ENCODE results near the gene PPP1R3G.

Gene PPP1R3G

GRCh38 chr6:5104667-5105066 lies 19.5 kb downstream of the PPP1R3G start:
- H3K36me3 ChIP-seq (ENCODE audit: insufficient read depth, low read length), result no peaks in the 10 kb centered on the region
- H2AFZ ChIP-seq (ENCODE audit: low read length), result no peak overlapping the region
- no peaks in the 10 kb centered on the region for H3K9me2 ChIP-seq (ENCODE audit: low read depth, low read length)
- no peak overlapping the region for H3K27ac ChIP-seq (ENCODE audit: low read depth, low read length, poor library complexity, severe bottlenecking)
- no peak for TF ChIP-seq EZH2 (IDR thresholded peaks at IDR 0.05; ENCODE audit: borderline replicate concordance, low read length)
- no peak for TF ChIP-seq CTCF (IDR thresholded peaks at IDR 0.05; ENCODE audit: low read length)
- no peak overlapping the region for H3K4me2 ChIP-seq (ENCODE audit: low read length)
- no peak overlapping the region for H3K4me3 ChIP-seq (ENCODE audit: low read depth, low read length, poor library complexity, severe bottlenecking)
- no peaks in the 10 kb centered on the region for H3K4me1 ChIP-seq (ENCODE audit: insufficient read depth, low read length, severe bottlenecking)
- H3K27me3 ChIP-seq (ENCODE audit: insufficient read depth, low read length), result no peaks in the 10 kb centered on the region
- H4K20me1 ChIP-seq (ENCODE audit: insufficient read depth, low read length), result no peaks in the 10 kb centered on the region
- no peaks in the 10 kb centered on the region for H3K79me2 ChIP-seq (ENCODE audit: insufficient read depth, low read length)
- no peaks in the 10 kb centered on the region for H3K9me3 ChIP-seq (ENCODE audit: low read length)
- no peaks in the 10 kb centered on the region for H3F3A ChIP-seq (ENCODE audit: insufficient read depth, low read length)
- no peak overlapping the region for H3K9ac ChIP-seq (ENCODE audit: low read length)

GRCh38 chr6:5105146-5105545 lies 20.0 kb downstream of the PPP1R3G start:
- no peaks in the 10 kb centered on the region for H3K9me2 ChIP-seq (ENCODE audit: low read depth, low read length)
- no peak overlapping the region for H2AFZ ChIP-seq (ENCODE audit: low read length)
- no peaks in the 10 kb centered on the region for H3F3A ChIP-seq (ENCODE audit: insufficient read depth, low read length)
- no peak overlapping the region for H3K4me2 ChIP-seq (ENCODE audit: low read length)
- H3K36me3 ChIP-seq (ENCODE audit: insufficient read depth, low read length), result no peaks in the 10 kb centered on the region
- H3K9me3 ChIP-seq (ENCODE audit: low read length), result no peaks in the 10 kb centered on the region
- TF ChIP-seq CTCF (IDR thresholded peaks at IDR 0.05; ENCODE audit: low read length) (no peak), EZH2 (IDR thresholded peaks at IDR 0.05; ENCODE audit: borderline replicate concordance, low read length) (no peak)
- no peaks in the 10 kb centered on the region for H4K20me1 ChIP-seq (ENCODE audit: insufficient read depth, low read length)
- no peaks in the 10 kb centered on the region for H3K27me3 ChIP-seq (ENCODE audit: insufficient read depth, low read length)
- H3K27ac ChIP-seq (ENCODE audit: low read depth, low read length, poor library complexity, severe bottlenecking), result no peak overlapping the region
- H3K4me3 ChIP-seq (ENCODE audit: low read depth, low read length, poor library complexity, severe bottlenecking), result no peak overlapping the region
- H3K9ac ChIP-seq (ENCODE audit: low read length), result no peak overlapping the region
- no peaks in the 10 kb centered on the region for H3K79me2 ChIP-seq (ENCODE audit: insufficient read depth, low read length)
- H3K4me1 ChIP-seq (ENCODE audit: insufficient read depth, low read length, severe bottlenecking), result no peaks in the 10 kb centered on the region

GRCh38 chr6:5107341-5107740 lies 22.2 kb downstream of the PPP1R3G start:
- no peaks in the 10 kb centered on the region for H3K36me3 ChIP-seq (ENCODE audit: insufficient read depth, low read length)
- no peak overlapping the region for H2AFZ ChIP-seq (ENCODE audit: low read length)
- no peak for TF ChIP-seq CTCF (IDR thresholded peaks at IDR 0.05; ENCODE audit: low read length)
- no peak for TF ChIP-seq EZH2 (IDR thresholded peaks at IDR 0.05; ENCODE audit: borderline replicate concordance, low read length)
- no peaks in the 10 kb centered on the region for H3K9me2 ChIP-seq (ENCODE audit: low read depth, low read length)
- H4K20me1 ChIP-seq (ENCODE audit: insufficient read depth, low read length), result no peaks in the 10 kb centered on the region
- no peaks in the 10 kb centered on the region for H3F3A ChIP-seq (ENCODE audit: insufficient read depth, low read length)
- H3K9ac ChIP-seq (ENCODE audit: low read length), result no peak overlapping the region
- no peak overlapping the region for H3K4me3 ChIP-seq (ENCODE audit: low read depth, low read length, poor library complexity, severe bottlenecking)
- H3K27ac ChIP-seq (ENCODE audit: low read depth, low read length, poor library complexity, severe bottlenecking), result no peak overlapping the region
- H3K4me1 ChIP-seq (ENCODE audit: insufficient read depth, low read length, severe bottlenecking), result no peaks in the 10 kb centered on the region
- no peaks in the 10 kb centered on the region for H3K9me3 ChIP-seq (ENCODE audit: low read length)
- no peak overlapping the region for H3K4me2 ChIP-seq (ENCODE audit: low read length)
- no peaks in the 10 kb centered on the region for H3K79me2 ChIP-seq (ENCODE audit: insufficient read depth, low read length)
- no peaks in the 10 kb centered on the region for H3K27me3 ChIP-seq (ENCODE audit: insufficient read depth, low read length)

Measured in OCI-LY1 (cell line).